Epithelial cell of esophagus (primary cell): ENCODE data around the gene CEP43.

Experiments
- DNase-seq: peaks from one replicate; pipeline ENCODE4 v3.0.0; 2010; ENCODE audit warnings: low read depth
- H3K4me3 ChIP-seq: 2 replicates; pipeline ENCODE4 v1.5.1; 2011; ENCODE audit warnings: mild to moderate bottlenecking, low read length, control low read depth
- CTCF ChIP-seq: IDR thresholded peaks from 2 replicates; pipeline ENCODE4 v1.5.1; 2011; ENCODE audit warnings: low read depth, mild to moderate bottlenecking, low read length, control low read depth, inconsistent platforms; ENCODE audit not compliant: insufficient read depth; ENCODE audit errors: missing control alignments

Gene CEP43

GRCh38 chr6:166952121-166952520 lies 47.1 kb upstream of the CEP43 start:
- H3K4me3 ChIP-seq, result no peak overlapping the region
- DNase-seq, result no peak
- TF ChIP-seq CTCF, result no peak

- no peak overlapping the region for H3K4me3 ChIP-seq
- no peak for TF ChIP-seq CTCF
- DNase-seq, result no peak
Measured at GRCh38 chr6:166952567-166953486, 46.4 kb upstream of the CEP43 start.

- H3K4me3 ChIP-seq, result no peak overlapping the region
- no peak for DNase-seq
- no peak for TF ChIP-seq CTCF
Measured at GRCh38 chr6:166954118-166954713, 45.0 kb upstream of the CEP43 start.

- no peak for DNase-seq
- no peak for TF ChIP-seq CTCF
- peak overlapping the region; percentile 56 for H3K4me3 ChIP-seq
Measured at GRCh38 chr6:166955121-166955864, 43.9 kb upstream of the CEP43 start.

GRCh38 chr6:166955865-166956443 lies 43.2 kb upstream of the CEP43 start:
- TF ChIP-seq CTCF, result no peak
- peak; percentile 46 for DNase-seq
- peak overlapping the region; percentile 56 for H3K4me3 ChIP-seq

GRCh38 chr6:166956444-166957086 lies 42.6 kb upstream of the CEP43 start, which contains the start of gene RNASET2:
Gene RNASET2 (minus strand): TSS chr6:166956550. CDS start chr6:166956182, 368 bp downstream.
- peak; percentile 94 for DNase-seq
- peak within 1 kb of the TSS; percentile 56 for H3K4me3 ChIP-seq
- no peak for TF ChIP-seq CTCF
